ENCODE measurements around the gene SCGB2B2.

DNA sequence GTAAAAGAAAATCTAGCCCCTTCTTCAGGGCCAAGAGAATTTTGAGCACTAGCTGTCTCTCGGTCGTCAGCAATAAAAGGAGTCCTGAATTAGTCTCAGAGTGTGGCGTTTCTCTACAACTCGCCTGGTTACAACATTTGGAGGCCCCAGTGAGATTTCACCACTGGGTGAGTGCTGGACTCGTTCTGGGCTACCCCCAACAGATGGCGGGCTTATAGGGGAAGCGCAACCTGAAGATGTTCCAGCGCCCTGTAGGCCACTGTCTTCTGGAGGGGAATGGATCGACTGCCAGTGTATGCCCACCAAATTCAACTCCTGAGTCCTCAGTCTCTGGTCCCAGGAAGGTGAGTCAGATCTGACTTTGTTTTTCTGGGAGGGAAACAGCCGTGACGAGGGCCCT lies 45.4 kb upstream of the SCGB2B2 start:
- no peak for TF ChIP-seq EP300 (IDR thresholded peaks at IDR 0.05; ENCODE audit: borderline replicate concordance in 1 of 2, low read depth in 1 of 2, low read length in 1 of 2)
- TF ChIP-seq, protein P1, sequence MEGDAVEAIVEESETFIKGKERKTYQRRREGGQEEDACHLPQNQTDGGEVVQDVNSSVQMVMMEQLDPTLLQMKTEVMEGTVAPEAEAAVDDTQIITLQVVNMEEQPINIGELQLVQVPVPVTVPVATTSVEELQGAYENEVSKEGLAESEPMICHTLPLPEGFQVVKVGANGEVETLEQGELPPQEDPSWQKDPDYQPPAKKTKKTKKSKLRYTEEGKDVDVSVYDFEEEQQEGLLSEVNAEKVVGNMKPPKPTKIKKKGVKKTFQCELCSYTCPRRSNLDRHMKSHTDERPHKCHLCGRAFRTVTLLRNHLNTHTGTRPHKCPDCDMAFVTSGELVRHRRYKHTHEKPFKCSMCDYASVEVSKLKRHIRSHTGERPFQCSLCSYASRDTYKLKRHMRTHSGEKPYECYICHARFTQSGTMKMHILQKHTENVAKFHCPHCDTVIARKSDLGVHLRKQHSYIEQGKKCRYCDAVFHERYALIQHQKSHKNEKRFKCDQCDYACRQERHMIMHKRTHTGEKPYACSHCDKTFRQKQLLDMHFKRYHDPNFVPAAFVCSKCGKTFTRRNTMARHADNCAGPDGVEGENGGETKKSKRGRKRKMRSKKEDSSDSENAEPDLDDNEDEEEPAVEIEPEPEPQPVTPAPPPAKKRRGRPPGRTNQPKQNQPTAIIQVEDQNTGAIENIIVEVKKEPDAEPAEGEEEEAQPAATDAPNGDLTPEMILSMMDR (IDR thresholded peaks at IDR 0.05): no peak
- no peak for TF ChIP-seq POLR2AphosphoS5 (IDR thresholded peaks at IDR 0.05; ENCODE audit: low read depth, low read length)
- no peak for TF ChIP-seq IRF3 (IDR thresholded peaks at IDR 0.05; ENCODE audit: low read depth, low read length)
- TF ChIP-seq, protein P2, sequence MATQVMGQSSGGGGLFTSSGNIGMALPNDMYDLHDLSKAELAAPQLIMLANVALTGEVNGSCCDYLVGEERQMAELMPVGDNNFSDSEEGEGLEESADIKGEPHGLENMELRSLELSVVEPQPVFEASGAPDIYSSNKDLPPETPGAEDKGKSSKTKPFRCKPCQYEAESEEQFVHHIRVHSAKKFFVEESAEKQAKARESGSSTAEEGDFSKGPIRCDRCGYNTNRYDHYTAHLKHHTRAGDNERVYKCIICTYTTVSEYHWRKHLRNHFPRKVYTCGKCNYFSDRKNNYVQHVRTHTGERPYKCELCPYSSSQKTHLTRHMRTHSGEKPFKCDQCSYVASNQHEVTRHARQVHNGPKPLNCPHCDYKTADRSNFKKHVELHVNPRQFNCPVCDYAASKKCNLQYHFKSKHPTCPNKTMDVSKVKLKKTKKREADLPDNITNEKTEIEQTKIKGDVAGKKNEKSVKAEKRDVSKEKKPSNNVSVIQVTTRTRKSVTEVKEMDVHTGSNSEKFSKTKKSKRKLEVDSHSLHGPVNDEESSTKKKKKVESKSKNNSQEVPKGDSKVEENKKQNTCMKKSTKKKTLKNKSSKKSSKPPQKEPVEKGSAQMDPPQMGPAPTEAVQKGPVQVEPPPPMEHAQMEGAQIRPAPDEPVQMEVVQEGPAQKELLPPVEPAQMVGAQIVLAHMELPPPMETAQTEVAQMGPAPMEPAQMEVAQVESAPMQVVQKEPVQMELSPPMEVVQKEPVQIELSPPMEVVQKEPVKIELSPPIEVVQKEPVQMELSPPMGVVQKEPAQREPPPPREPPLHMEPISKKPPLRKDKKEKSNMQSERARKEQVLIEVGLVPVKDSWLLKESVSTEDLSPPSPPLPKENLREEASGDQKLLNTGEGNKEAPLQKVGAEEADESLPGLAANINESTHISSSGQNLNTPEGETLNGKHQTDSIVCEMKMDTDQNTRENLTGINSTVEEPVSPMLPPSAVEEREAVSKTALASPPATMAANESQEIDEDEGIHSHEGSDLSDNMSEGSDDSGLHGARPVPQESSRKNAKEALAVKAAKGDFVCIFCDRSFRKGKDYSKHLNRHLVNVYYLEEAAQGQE (IDR thresholded peaks at IDR 0.05; ENCODE audit: low read depth, low read length): no peak
- no peak for TF ChIP-seq USF2 (IDR thresholded peaks at IDR 0.05; ENCODE audit: borderline replicate concordance, low read depth, low read length)
- no peak for TF ChIP-seq GABPA (IDR thresholded peaks at IDR 0.05; ENCODE audit: low read depth)
- no peak for TF ChIP-seq SIN3A (IDR thresholded peaks at IDR 0.05; ENCODE audit: borderline replicate concordance, low read depth, low read length)

Measured in SK-N-SH (cell line).